Loucy (cell line): Measurements from ENCODE around the gene IFT74.

Experiments used
- EZH2phosphoT487 ChIP-seq: fragments of 200-600 bp; IDR thresholded peaks from 2 replicates; pipeline ENCODE4 v1.6.1; 2018; ENCODE audit warnings: antibody characterized with exemption, mild to moderate bottlenecking, moderate library complexity, borderline replicate concordance
- TF ChIP-seq, protein P1 (sequence below): fragments of 200-600 bp; sonication (generic); conservative IDR thresholded peaks from 2 replicates; pipeline ENCODE4 v1.5.1; 2014; ENCODE audit warnings: mild to moderate bottlenecking, antibody characterized with exemption, low read length

GRCh38 chr9:27053369-27054022, 97.3 kb downstream of the IFT74 start:
- TF ChIP-seq, protein P1, sequence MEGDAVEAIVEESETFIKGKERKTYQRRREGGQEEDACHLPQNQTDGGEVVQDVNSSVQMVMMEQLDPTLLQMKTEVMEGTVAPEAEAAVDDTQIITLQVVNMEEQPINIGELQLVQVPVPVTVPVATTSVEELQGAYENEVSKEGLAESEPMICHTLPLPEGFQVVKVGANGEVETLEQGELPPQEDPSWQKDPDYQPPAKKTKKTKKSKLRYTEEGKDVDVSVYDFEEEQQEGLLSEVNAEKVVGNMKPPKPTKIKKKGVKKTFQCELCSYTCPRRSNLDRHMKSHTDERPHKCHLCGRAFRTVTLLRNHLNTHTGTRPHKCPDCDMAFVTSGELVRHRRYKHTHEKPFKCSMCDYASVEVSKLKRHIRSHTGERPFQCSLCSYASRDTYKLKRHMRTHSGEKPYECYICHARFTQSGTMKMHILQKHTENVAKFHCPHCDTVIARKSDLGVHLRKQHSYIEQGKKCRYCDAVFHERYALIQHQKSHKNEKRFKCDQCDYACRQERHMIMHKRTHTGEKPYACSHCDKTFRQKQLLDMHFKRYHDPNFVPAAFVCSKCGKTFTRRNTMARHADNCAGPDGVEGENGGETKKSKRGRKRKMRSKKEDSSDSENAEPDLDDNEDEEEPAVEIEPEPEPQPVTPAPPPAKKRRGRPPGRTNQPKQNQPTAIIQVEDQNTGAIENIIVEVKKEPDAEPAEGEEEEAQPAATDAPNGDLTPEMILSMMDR, result no peak
- no peak for TF ChIP-seq EZH2phosphoT487
